ENCODE results near the gene PDE1C.

The PDE1C gene

GRCh38 chr7:32044739-32045138 is 25.5 kb downstream of the PDE1C start:
- TF ChIP-seq ZFX (IDR thresholded peaks at IDR 0.05; ENCODE audit: borderline replicate concordance): no peak
- TF ChIP-seq CTCF (IDR thresholded peaks at IDR 0.05): no peak
- no peak overlapping the region for H3K27ac ChIP-seq

DNA sequence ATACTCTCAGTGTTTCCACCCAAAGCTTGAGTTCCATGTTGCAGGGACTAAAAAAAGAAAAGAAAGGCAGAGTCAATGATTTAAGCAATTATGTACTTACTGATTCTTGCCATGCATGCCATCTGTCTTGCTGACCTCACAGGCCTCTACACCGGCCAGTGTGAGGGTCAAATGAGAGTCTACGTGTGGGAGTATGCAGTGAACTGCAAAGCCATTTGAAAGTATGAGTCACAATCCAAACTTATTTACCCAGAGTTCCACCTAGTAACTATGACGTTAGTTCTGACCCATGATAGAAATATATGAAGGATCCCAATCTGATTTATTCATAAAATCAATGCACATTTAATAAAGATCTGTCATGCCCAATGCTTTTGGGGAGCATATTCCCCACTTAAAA is 26.5 kb downstream of the PDE1C start:
- TF ChIP-seq CTCF (IDR thresholded peaks at IDR 0.05) (no peak), ZFX (IDR thresholded peaks at IDR 0.05; ENCODE audit: borderline replicate concordance) (no peak)
- no peak overlapping the region for H3K27ac ChIP-seq

DNA sequence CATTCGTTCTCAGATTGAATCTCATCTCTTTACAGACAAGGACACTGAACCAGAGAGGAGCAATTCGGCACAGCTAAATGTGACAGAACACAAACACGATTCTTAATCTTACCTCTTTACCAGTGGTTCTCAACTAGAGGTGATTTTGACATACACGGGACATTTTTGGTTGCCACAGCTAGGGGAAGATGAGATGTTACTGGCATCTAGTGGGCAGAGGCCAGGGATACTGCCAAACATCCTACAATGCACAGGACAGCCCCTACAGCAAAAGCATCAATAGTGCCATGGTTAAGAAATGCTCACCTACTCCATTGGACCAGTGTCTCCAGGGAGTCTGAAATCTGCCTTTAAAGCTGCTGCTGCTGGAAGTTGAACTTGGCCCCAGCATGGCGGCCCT is 27.3 kb downstream of the PDE1C start:
- no peak overlapping the region for H3K27ac ChIP-seq

DNA sequence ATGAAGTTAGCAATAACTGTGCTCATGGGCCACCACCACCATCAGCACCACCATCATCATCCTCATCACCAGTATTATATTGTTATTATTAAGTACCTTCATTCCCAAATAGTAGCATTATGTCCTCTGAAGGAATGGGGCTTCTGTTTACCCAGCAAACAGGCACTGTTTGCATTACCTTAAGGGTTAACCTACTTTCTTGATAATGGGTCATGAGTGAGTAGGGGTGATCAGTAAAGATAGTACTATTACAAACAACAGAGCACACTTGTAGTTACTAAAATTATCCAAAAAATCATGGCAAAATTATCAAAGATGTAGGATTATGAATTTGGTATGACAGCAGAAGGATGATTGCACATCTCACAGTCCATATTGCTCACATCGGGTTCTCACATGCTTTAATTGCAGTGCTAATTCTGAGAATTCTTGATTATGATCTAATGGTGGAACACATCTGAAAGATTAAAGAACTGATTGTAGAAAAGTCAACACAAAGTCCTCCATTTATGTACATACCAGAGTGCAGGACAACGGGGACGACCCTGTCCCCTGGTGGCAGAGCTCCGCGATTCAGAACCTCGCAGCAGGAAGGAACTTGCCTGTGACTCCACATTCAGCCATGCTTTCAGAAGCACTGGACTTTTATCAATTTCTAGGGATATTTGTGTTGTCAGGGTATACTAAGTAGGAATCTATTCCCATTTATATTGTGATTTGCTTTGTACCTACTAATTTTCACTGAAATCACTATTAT is 31.0 kb downstream of the PDE1C start:
- H3K27ac ChIP-seq: no peak overlapping the region

More for the DNA sequence above, 27.3 kb downstream of the PDE1C start:
- TF ChIP-seq ZFX (IDR thresholded peaks at IDR 0.05; ENCODE audit: borderline replicate concordance) (no peak), CTCF (IDR thresholded peaks at IDR 0.05) (no peak)

GRCh38 chr7:32037650-32038198 is 32.5 kb downstream of the PDE1C start:
- H3K27ac ChIP-seq: no peak overlapping the region
- TF ChIP-seq CTCF (IDR thresholded peaks at IDR 0.05) (no peak), ZFX (IDR thresholded peaks at IDR 0.05; ENCODE audit: borderline replicate concordance) (no peak)

More for the DNA sequence above, 31.0 kb downstream of the PDE1C start:
- TF ChIP-seq ZFX (IDR thresholded peaks at IDR 0.05; ENCODE audit: borderline replicate concordance) (no peak), CTCF (IDR thresholded peaks at IDR 0.05) (peak; percentile 16; the same call in 1 of the 2 replicates)

DNA sequence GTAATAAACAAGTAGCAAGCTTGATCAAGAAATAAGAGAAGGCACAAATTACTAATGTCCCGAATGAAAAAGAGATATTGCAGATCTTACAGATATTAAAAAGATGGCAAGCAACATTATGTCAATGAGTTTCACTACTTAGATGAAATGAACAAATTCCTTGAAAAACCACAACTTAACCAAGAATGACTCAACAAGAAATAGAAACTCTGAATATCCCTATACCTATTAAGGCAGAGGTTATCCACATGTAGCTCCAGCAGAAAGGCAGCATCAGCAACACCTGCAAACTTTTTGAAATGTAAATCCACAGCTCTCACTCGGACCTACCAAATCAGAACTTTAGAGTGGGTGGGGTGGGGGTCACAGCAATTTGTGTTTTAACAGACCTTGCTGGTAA is 33.6 kb downstream of the PDE1C start:
- H3K27ac ChIP-seq: no peak overlapping the region
- TF ChIP-seq CTCF (IDR thresholded peaks at IDR 0.05) (no peak), ZFX (IDR thresholded peaks at IDR 0.05; ENCODE audit: borderline replicate concordance) (no peak)

- TF ChIP-seq CTCF (IDR thresholded peaks at IDR 0.05): no peak
- TF ChIP-seq ZFX (IDR thresholded peaks at IDR 0.05; ENCODE audit: borderline replicate concordance): no peak
- H3K27ac ChIP-seq: no peak overlapping the region
These were observed 36.2 kb downstream of the PDE1C start for GRCh38 chr7:32034052-32034451.
